HG02642 (cell line): ENCODE results near the gene IER5.
"Not testable (repeated sequence)": the region's sequence is repeated elsewhere in the genome, so short reads cannot be mapped to it uniquely, and the experiment has no call there.

Experiments used
- ATAC-seq: cut with Tn5 transposase; IDR thresholded peaks from one replicate; pipeline ENCODE4 v1.9.1; 2021; ENCODE audit warnings: mild to moderate bottlenecking; ENCODE audit not compliant: unreplicated experiment, poor library complexity

The IER5 gene

GRCh38 chr1:181111559-181111958 lies 23.1 kb downstream of the IER5 start:
- ATAC-seq, result no peak

- ATAC-seq, result no peak
Measured at GRCh38 chr1:181112071-181112929, 23.8 kb downstream of the IER5 start.

- no peak for ATAC-seq
Measured at GRCh38 chr1:181113059-181113641, 24.6 kb downstream of the IER5 start.

GRCh38 chr1:181114574-181115367 lies 26.3 kb downstream of the IER5 start:
- no peak for ATAC-seq

- ATAC-seq, result no peak
Measured at GRCh38 chr1:181115368-181115684, 26.8 kb downstream of the IER5 start.

GRCh38 chr1:181115971-181116370 lies 27.5 kb downstream of the IER5 start:
- ATAC-seq, result not testable (repeated sequence)

GRCh38 chr1:181116819-181117390 lies 28.4 kb downstream of the IER5 start:
- ATAC-seq, result no peak

- no peak for ATAC-seq
Measured at GRCh38 chr1:181117648-181118449, 29.3 kb downstream of the IER5 start.

GRCh38 chr1:181119093-181119989 lies 30.8 kb downstream of the IER5 start:
- ATAC-seq, result no peak

GRCh38 chr1:181120924-181121323 lies 32.4 kb downstream of the IER5 start:
- ATAC-seq, result no peak

- no peak for ATAC-seq
Measured at GRCh38 chr1:181121498-181121897, 33.0 kb downstream of the IER5 start.

- ATAC-seq, result no peak
Measured at GRCh38 chr1:181122222-181122621, 33.7 kb downstream of the IER5 start.

- ATAC-seq, result no peak
Measured at GRCh38 chr1:181123173-181123572, 34.7 kb downstream of the IER5 start.

- no peak for ATAC-seq
Measured at GRCh38 chr1:181124291-181124751, 35.8 kb downstream of the IER5 start.

- ATAC-seq, result no peak
Measured at GRCh38 chr1:181126289-181126688, 37.8 kb downstream of the IER5 start.

- ATAC-seq, result no peak
Measured at GRCh38 chr1:181126871-181127587, 38.5 kb downstream of the IER5 start.

GRCh38 chr1:181127898-181128453 lies 39.5 kb downstream of the IER5 start:
- ATAC-seq, result no peak
